H1 (cell line): ENCODE data around the gene LY6G5B. TPM values are rescaled to one million over a fixed set of nuclear protein-coding genes. Genes with fewer than 3 reads are reported as not detected.

Experiments
- ASH2L ChIP-seq: fragments of 200-600, 300-600 bp; sonication (generic); IDR thresholded peaks from one replicate; pipeline ENCODE4 v1.7.1; 2017; ENCODE audit warnings: low read length
- BCL11A ChIP-seq, 2 experiments: IDR thresholded peaks; one replicate each; pipeline ENCODE4 v1.6.1; 2011; ENCODE audit warnings: low read depth in 2 of 2, low read length in 2 of 2, mild to moderate bottlenecking in 2 of 2
- CBX5 ChIP-seq: fragments of 300-800, 300-1000 bp; sonication (generic); IDR thresholded peaks from 2 replicates; pipeline ENCODE4 v1.7.1; 2016; ENCODE audit warnings: antibody characterized with exemption, low read length, low read depth
- CHD2 ChIP-seq: IDR thresholded peaks from 2 replicates; pipeline ENCODE4 v1.6.1; 2012; ENCODE audit warnings: low read length, improper control_type of control experiment
- CTBP2 ChIP-seq: IDR thresholded peaks from 2 replicates; pipeline ENCODE4 v1.7.0; 2011; ENCODE audit warnings: borderline replicate concordance, mild to moderate bottlenecking, moderate library complexity, mixed read lengths, low read length; ENCODE audit not compliant: insufficient read depth, insufficient read length
- GABPA ChIP-seq: IDR thresholded peaks from 2 replicates; pipeline ENCODE4 v1.6.1; 2011; ENCODE audit warnings: mild to moderate bottlenecking, low read length, moderate library complexity, borderline replicate concordance; ENCODE audit not compliant: insufficient read depth
- JUN ChIP-seq: IDR thresholded peaks from 2 replicates; pipeline ENCODE4 v1.6.1; 2011; ENCODE audit warnings: low read depth, mild to moderate bottlenecking, improper control_type of control experiment, low read length
- KDM1A ChIP-seq: fragments of 200-600, 300-600 bp; sonication (generic); IDR thresholded peaks from 2 replicates; pipeline ENCODE4 v1.7.1; 2016; ENCODE audit warnings: mild to moderate bottlenecking, low read length, borderline replicate concordance
- KDM4A ChIP-seq: IDR thresholded peaks from one replicate; pipeline ENCODE4 v1.7.1; 2012; ENCODE audit warnings: low read depth, mild to moderate bottlenecking, moderate library complexity, low read length, inconsistent platforms; ENCODE audit not compliant: severe bottlenecking
- KDM5A ChIP-seq: fragments of 200-600 bp; IDR thresholded peaks from 2 replicates; pipeline ENCODE4 v1.7.1; 2012; ENCODE audit warnings: mild to moderate bottlenecking, low read length, inconsistent platforms, mixed read lengths
- MAX ChIP-seq: IDR thresholded peaks from 2 replicates; pipeline ENCODE4 v1.6.1; 2012; ENCODE audit warnings: inconsistent platforms
- PHF8 ChIP-seq: fragments of 200-600 bp; sonication (generic); conservative IDR thresholded peaks from 2 replicates; pipeline ENCODE4 v1.7.1; 2012; ENCODE audit warnings: low read depth, mild to moderate bottlenecking, inconsistent platforms, low read length, moderate library complexity
- RXRA ChIP-seq: IDR thresholded peaks from 2 replicates; pipeline ENCODE4 v1.6.1; 2011; ENCODE audit warnings: low read depth, mild to moderate bottlenecking, low read length, moderate library complexity; ENCODE audit not compliant: insufficient read depth
- SP1 ChIP-seq: IDR thresholded peaks from 2 replicates; pipeline ENCODE4 v1.6.1; 2011; ENCODE audit warnings: low read depth, low read length
- TAF1 ChIP-seq: IDR thresholded peaks from 2 replicates; pipeline ENCODE4 v1.6.1; 2011; ENCODE audit warnings: mild to moderate bottlenecking, low read depth, low read length
- TEAD4 ChIP-seq: IDR thresholded peaks from 2 replicates; pipeline ENCODE4 v1.6.1; 2012; ENCODE audit warnings: low read depth, low read length, inconsistent platforms, mixed read lengths
- ZNF274 ChIP-seq: IDR thresholded peaks from 2 replicates; pipeline ENCODE4 v1.7.0; 2012; ENCODE audit warnings: low read length, borderline replicate concordance; ENCODE audit errors: extremely low read depth
- polyA plus RNA-seq, 7 experiments: library from polyadenylated mRNA; depleted of rRNA in 3 of 7; stranded (reverse) in 5 of 7; unstranded in 2 of 7; fragments of >200 nt in 5 of 7; fragments of 200-250 nt in 2 of 7; gene quantifications; 1 replicate in 5 of 7; 2 replicates in 1 of 7; 4 replicates in 1 of 7; pipeline versions ENCODE4 v1.2.1 to v1.2.3, GENCODE V29; 2011 to 2013; ENCODE audit warnings: missing spikeins in 2 of 7, mixed read lengths in 2 of 7
- total RNA-seq: library from RNA; stranded (reverse); fragmentation: NEBNext Ultra II Directional; extraction: Animal tissue kit (Norgen Biotek cat#: 25700); gene quantifications from 2 replicates; pipeline ENCODE4 v1.2.1, GENCODE V29; 2021
- TF ChIP-seq, protein P1 (sequence below): IDR thresholded peaks from 2 replicates; pipeline ENCODE4 v1.6.1; 2012; ENCODE audit warnings: low read length, inconsistent platforms
- TF ChIP-seq, protein P2 (sequence below), 3 experiments: IDR thresholded peaks; 1 replicate in 2 of 3; 2 replicates in 1 of 3; pipeline versions ENCODE4 v1.5.1 to v1.6.1; 2011; ENCODE audit warnings: low read length in 3 of 3, mild to moderate bottlenecking in 3 of 3, inconsistent platforms in 2 of 3, low read depth in 1 of 3, moderate library complexity in 1 of 3; ENCODE audit not compliant: insufficient read depth in 1 of 3; ENCODE audit errors: control extremely low read depth in 1 of 3

LY6G5B gene
- total and polyA plus RNA-seq, 2 of the 8 experiments (the other 6 are each of a cell fraction or from before 2014, with no cell fraction given), result 10.6 to 12.6 TPM

GRCh38 chr6:31652925-31653724, 16.7 kb upstream of the LY6G5B start (continued):
- no peak; the same call in 1 of the 2 replicates for TF ChIP-seq MAX
- TF ChIP-seq RXRA, result no peak
- no peak for TF ChIP-seq GABPA
- no peak for TF ChIP-seq KDM1A
- peak; percentile 39 for TF ChIP-seq ASH2L
- TF ChIP-seq CHD2, result no peak
- 0 out of 2 replicates have a peak, but pooled peaks have one; percentile 13 for TF ChIP-seq PHF8
- no peak for TF ChIP-seq CBX5
- no peak for TF ChIP-seq KDM4A
- 0 out of 2 replicates have a peak, but pooled peaks have one; percentile 7 for TF ChIP-seq SP1
- no peak for TF ChIP-seq JUN
- TF ChIP-seq ZNF274, result no peak
- TF ChIP-seq TAF1, result peak; percentile 79
- TF ChIP-seq TEAD4, result no peak
- no peak for TF ChIP-seq KDM5A
- TF ChIP-seq, protein P1, sequence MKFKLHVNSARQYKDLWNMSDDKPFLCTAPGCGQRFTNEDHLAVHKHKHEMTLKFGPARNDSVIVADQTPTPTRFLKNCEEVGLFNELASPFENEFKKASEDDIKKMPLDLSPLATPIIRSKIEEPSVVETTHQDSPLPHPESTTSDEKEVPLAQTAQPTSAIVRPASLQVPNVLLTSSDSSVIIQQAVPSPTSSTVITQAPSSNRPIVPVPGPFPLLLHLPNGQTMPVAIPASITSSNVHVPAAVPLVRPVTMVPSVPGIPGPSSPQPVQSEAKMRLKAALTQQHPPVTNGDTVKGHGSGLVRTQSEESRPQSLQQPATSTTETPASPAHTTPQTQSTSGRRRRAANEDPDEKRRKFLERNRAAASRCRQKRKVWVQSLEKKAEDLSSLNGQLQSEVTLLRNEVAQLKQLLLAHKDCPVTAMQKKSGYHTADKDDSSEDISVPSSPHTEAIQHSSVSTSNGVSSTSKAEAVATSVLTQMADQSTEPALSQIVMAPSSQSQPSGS, result no peak; the same call in 1 of the 2 replicates
- TF ChIP-seq BCL11A (IDR thresholded peaks at IDR 0.05; ENCODE audit: low read depth in 2 of 2, low read length in 2 of 2), result no peak
- no peak for TF ChIP-seq CTBP2
- TF ChIP-seq, protein P2, sequence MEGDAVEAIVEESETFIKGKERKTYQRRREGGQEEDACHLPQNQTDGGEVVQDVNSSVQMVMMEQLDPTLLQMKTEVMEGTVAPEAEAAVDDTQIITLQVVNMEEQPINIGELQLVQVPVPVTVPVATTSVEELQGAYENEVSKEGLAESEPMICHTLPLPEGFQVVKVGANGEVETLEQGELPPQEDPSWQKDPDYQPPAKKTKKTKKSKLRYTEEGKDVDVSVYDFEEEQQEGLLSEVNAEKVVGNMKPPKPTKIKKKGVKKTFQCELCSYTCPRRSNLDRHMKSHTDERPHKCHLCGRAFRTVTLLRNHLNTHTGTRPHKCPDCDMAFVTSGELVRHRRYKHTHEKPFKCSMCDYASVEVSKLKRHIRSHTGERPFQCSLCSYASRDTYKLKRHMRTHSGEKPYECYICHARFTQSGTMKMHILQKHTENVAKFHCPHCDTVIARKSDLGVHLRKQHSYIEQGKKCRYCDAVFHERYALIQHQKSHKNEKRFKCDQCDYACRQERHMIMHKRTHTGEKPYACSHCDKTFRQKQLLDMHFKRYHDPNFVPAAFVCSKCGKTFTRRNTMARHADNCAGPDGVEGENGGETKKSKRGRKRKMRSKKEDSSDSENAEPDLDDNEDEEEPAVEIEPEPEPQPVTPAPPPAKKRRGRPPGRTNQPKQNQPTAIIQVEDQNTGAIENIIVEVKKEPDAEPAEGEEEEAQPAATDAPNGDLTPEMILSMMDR (IDR thresholded peaks at IDR 0.05; ENCODE audit: control extremely low read depth in 1 of 3, insufficient read depth in 1 of 3, low read depth in 1 of 3, low read length in 3 of 3), result peak in 1 of 3 experiments; percentile 18; a peak in 1 of 4 replicates
